Mesenchymal stem cell (in vitro differentiated cells and primary cell): Measurements from ENCODE around the gene GGA3.

Source experiments
- DNase-seq: peaks from one replicate; pipeline ENCODE4 v3.0.0-alpha.2; 2013
- H2AFZ ChIP-seq: one replicate; pipeline ENCODE4 v1.6.1; 2013; ENCODE audit warnings: low read depth, mild to moderate bottlenecking, control low read depth, inconsistent platforms, low read length, moderate library complexity
- H2AK5ac ChIP-seq: 2 replicates; pipeline ENCODE4 v1.6.1; 2013; ENCODE audit warnings: low read length, moderate library complexity, mild to moderate bottlenecking, inconsistent platforms; ENCODE audit not compliant: severe bottlenecking
- H2BK120ac ChIP-seq: one replicate; pipeline ENCODE4 v1.6.1; 2013; ENCODE audit warnings: low read depth, mild to moderate bottlenecking, inconsistent platforms, low read length, moderate library complexity
- H2BK12ac ChIP-seq, 2 experiments: one replicate each; pipeline ENCODE4 v1.6.1; 2013; ENCODE audit warnings: inconsistent platforms in 2 of 2, low read length in 2 of 2, mild to moderate bottlenecking in 2 of 2, moderate library complexity in 2 of 2, control low read depth in 1 of 2
- H2BK15ac ChIP-seq: one replicate; pipeline ENCODE4 v1.6.1; 2013; ENCODE audit warnings: mild to moderate bottlenecking, low read depth, inconsistent platforms; ENCODE audit not compliant: poor library complexity, severe bottlenecking
- H2BK5ac ChIP-seq: 2 replicates; pipeline ENCODE4 v1.6.1; 2013; ENCODE audit warnings: low read depth, mild to moderate bottlenecking, low read length, control low read depth, inconsistent platforms; ENCODE audit not compliant: poor library complexity, severe bottlenecking
- H3K14ac ChIP-seq, 2 experiments: one replicate each; pipeline ENCODE4 v1.6.1; 2013; ENCODE audit warnings: inconsistent platforms in 2 of 2, low read length in 2 of 2, control low read depth in 1 of 2, mild to moderate bottlenecking in 1 of 2, moderate library complexity in 1 of 2
- H3K18ac ChIP-seq, 2 experiments: one replicate each; pipeline ENCODE4 v1.6.1; 2013; ENCODE audit warnings: inconsistent platforms in 2 of 2, low read length in 2 of 2, control low read depth in 1 of 2, low read depth in 1 of 2, mild to moderate bottlenecking in 1 of 2
- H3K23ac ChIP-seq, 2 experiments: one replicate each; pipeline ENCODE4 v1.6.1; 2013; ENCODE audit warnings: inconsistent platforms in 2 of 2, low read length in 2 of 2, mild to moderate bottlenecking in 2 of 2, moderate library complexity in 2 of 2, control low read depth in 1 of 2
- H3K27ac ChIP-seq: 2 replicates; pipeline ENCODE4 v1.5.1; 2013; ENCODE audit warnings: mild to moderate bottlenecking, moderate library complexity, low read length, control low read depth, inconsistent platforms; ENCODE audit not compliant: poor library complexity, severe bottlenecking
- H3K27me3 ChIP-seq, 2 experiments: 2 replicates each; pipeline versions ENCODE4 v1.6.1 to v1.7.0; 2013; ENCODE audit warnings: low read length in 2 of 2, mild to moderate bottlenecking in 2 of 2, moderate library complexity in 2 of 2, control low read depth in 1 of 2, inconsistent platforms in 1 of 2; ENCODE audit not compliant: control insufficient read depth in 1 of 2, insufficient read depth in 1 of 2
- H3K36me3 ChIP-seq, 2 experiments: 2 replicates each; pipeline versions ENCODE4 v1.6.1 to v1.7.0; 2013; ENCODE audit warnings: low read length in 2 of 2, control low read depth in 1 of 2, inconsistent platforms in 1 of 2, low read depth in 1 of 2, mild to moderate bottlenecking in 1 of 2; ENCODE audit not compliant: insufficient read depth in 2 of 2, control insufficient read depth in 1 of 2
- H3K4ac ChIP-seq, 2 experiments: one replicate each; pipeline ENCODE4 v1.6.1; 2013; ENCODE audit warnings: inconsistent platforms in 2 of 2, low read length in 2 of 2, mild to moderate bottlenecking in 2 of 2, moderate library complexity in 2 of 2, control low read depth in 1 of 2, low read depth in 1 of 2
- H3K4me1 ChIP-seq: 2 replicates; pipeline ENCODE4 v1.6.1; 2013; ENCODE audit warnings: low read depth, low read length, control low read depth; ENCODE audit not compliant: control insufficient read depth, insufficient read depth
- H3K4me2 ChIP-seq: 2 replicates; pipeline ENCODE4 v1.6.1; 2013; ENCODE audit warnings: low read length, mild to moderate bottlenecking, inconsistent platforms; ENCODE audit not compliant: poor library complexity, severe bottlenecking
- H3K4me3 ChIP-seq, 2 experiments: 2 replicates each; pipeline versions ENCODE4 v1.5.1 to v1.7.0; 2013; ENCODE audit warnings: low read length in 2 of 2, mild to moderate bottlenecking in 2 of 2, control low read depth in 1 of 2, low read depth in 1 of 2; ENCODE audit not compliant: insufficient read depth in 1 of 2
- H3K79me1 ChIP-seq: replicated peaks from 2 replicates; pipeline ENCODE4 v1.6.1; 2013; ENCODE audit warnings: mild to moderate bottlenecking, control low read depth, low read length, inconsistent platforms; ENCODE audit not compliant: poor library complexity, severe bottlenecking
- H3K9ac ChIP-seq: 2 replicates; pipeline ENCODE4 v1.7.0; 2013; ENCODE audit warnings: mild to moderate bottlenecking, low read length, moderate library complexity
- H3K9me3 ChIP-seq: 2 replicates; pipeline ENCODE4 v1.7.0; 2013; ENCODE audit warnings: mild to moderate bottlenecking, low read length; ENCODE audit not compliant: control insufficient read depth
- H4K8ac ChIP-seq: one replicate; pipeline ENCODE4 v1.6.1; 2013; ENCODE audit warnings: inconsistent platforms, mild to moderate bottlenecking, low read length, moderate library complexity
- H4K91ac ChIP-seq: one replicate; pipeline ENCODE4 v1.6.1; 2013; ENCODE audit warnings: mild to moderate bottlenecking, low read length, inconsistent platforms
- WGBS: methylation state at CpG from one replicate; pipeline ENCODE4 v1.1.7; 2013; ENCODE audit warnings: mixed read lengths; 5-methylcytosine and 5-hydroxymethylcytosine counted together

Gene GGA3

GRCh38 chr17:75219815-75220214 is 41.6 kb downstream of the GGA3 start:
- Histone ChIP-seq H2AFZ (no peak overlapping the region), H3K14ac (no peak overlapping the region), H4K8ac (no peak overlapping the region), H2BK120ac (no peak overlapping the region), H3K4ac (no peak overlapping the region), H3K4me3 (no peak overlapping the region), H3K18ac (no peak overlapping the region), H2AK5ac (no peak overlapping the region), H3K4me2 (no peak overlapping the region), H3K9me3 (no peaks in the 10 kb centered on the region), H3K23ac (no peak overlapping the region), H3K4me1 (no peaks in the 10 kb centered on the region), H4K91ac (no peak overlapping the region), H3K9ac (no peak overlapping the region), H2BK15ac (no peak overlapping the region), H2BK12ac (no peak overlapping the region), H3K27me3 (no peaks in the 10 kb centered on the region), H3K27ac (no peak overlapping the region), H2BK5ac (no peak overlapping the region), H3K36me3 (peaks cover 38 to 67% of the 10 kb centered on the region in 2 experiments), H3K79me1 (peaks cover 28% of the 10 kb centered on the region)
- 100% methylated on average over 3 of the region's 3 CpGs for WGBS
- DNase-seq, result no peak

- Histone ChIP-seq H3K79me1 (peaks cover 28% of the 10 kb centered on the region), H3K14ac (no peak overlapping the region), H2BK12ac (no peak overlapping the region), H2BK15ac (no peak overlapping the region), H3K4me1 (no peaks in the 10 kb centered on the region), H4K91ac (no peak overlapping the region), H3K9me3 (no peaks in the 10 kb centered on the region), H3K4ac (no peak overlapping the region), H3K18ac (no peak overlapping the region), H2BK5ac (no peak overlapping the region), H2AFZ (no peak overlapping the region), H3K27ac (no peak overlapping the region), H3K9ac (no peak overlapping the region), H3K4me2 (no peak overlapping the region), H2AK5ac (no peak overlapping the region), H3K36me3 (peaks cover 48 to 74% of the 10 kb centered on the region in 2 experiments), H3K27me3 (no peaks in the 10 kb centered on the region), H3K4me3 (no peak overlapping the region), H2BK120ac (no peak overlapping the region), H3K23ac (no peak overlapping the region), H4K8ac (no peak overlapping the region)
- WGBS, result 97% methylated on average over 6 of the region's 6 CpGs
- DNase-seq, result no peak
Observed at GRCh38 chr17:75218131-75218530, 43.3 kb downstream of the GGA3 start.

GRCh38 chr17:75209061-75209460 is 52.3 kb downstream of the GGA3 start:
- Histone ChIP-seq H3K9me3 (no peaks in the 10 kb centered on the region), H3K4me1 (peaks cover 8% of the 10 kb centered on the region), H3K79me1 (peaks cover 19% of the 10 kb centered on the region), H2AK5ac (no peak overlapping the region), H4K91ac (no peak overlapping the region), H3K9ac (no peak overlapping the region), H2BK5ac (no peak overlapping the region), H3K27me3 (no peaks in the 10 kb centered on the region), H2BK15ac (no peak overlapping the region), H3K36me3 (peaks cover 26 to 45% of the 10 kb centered on the region in 2 experiments), H4K8ac (no peak overlapping the region), H2BK120ac (no peak overlapping the region), H3K4me2 (no peak overlapping the region), H3K27ac (no peak overlapping the region), H3K4ac (no peak overlapping the region), H2BK12ac (no peak overlapping the region), H2AFZ (no peak overlapping the region), H3K14ac (no peak overlapping the region), H3K18ac (no peak overlapping the region), H3K23ac (no peak overlapping the region), H3K4me3 (no peak overlapping the region)
- WGBS, result 96% methylated on average over 2 of the region's 3 CpGs
- no peak for DNase-seq

GRCh38 chr17:75208161-75208560 is 53.2 kb downstream of the GGA3 start:
- H2AK5ac ChIP-seq, result no peak overlapping the region
- H3K4me2 ChIP-seq, result no peak overlapping the region
- H2BK5ac ChIP-seq, result no peak overlapping the region
- peaks cover 20 to 38% of the 10 kb centered on the region in 2 experiments for H3K36me3 ChIP-seq
- H3K4me3 ChIP-seq, result no peak overlapping the region
- H4K91ac ChIP-seq, result no peak overlapping the region
- no peak overlapping the region for H3K23ac ChIP-seq
- no peak overlapping the region for H2BK15ac ChIP-seq
- peaks cover 19% of the 10 kb centered on the region for H3K79me1 ChIP-seq
- H3K27me3 ChIP-seq, result no peaks in the 10 kb centered on the region
- WGBS, result 97% methylated on average over 3 of the region's 9 CpGs
- no peak overlapping the region for H3K18ac ChIP-seq
- no peak overlapping the region for H2BK12ac ChIP-seq
- no peak overlapping the region for H2BK120ac ChIP-seq
- H3K9ac ChIP-seq, result no peak overlapping the region
- no peak overlapping the region for H3K14ac ChIP-seq
- H3K4me1 ChIP-seq, result peaks cover 8% of the 10 kb centered on the region
- H2AFZ ChIP-seq, result no peak overlapping the region
- no peak for DNase-seq
- no peak overlapping the region for H3K4ac ChIP-seq
- no peaks in the 10 kb centered on the region for H3K9me3 ChIP-seq
- no peak overlapping the region for H3K27ac ChIP-seq
- no peak overlapping the region for H4K8ac ChIP-seq
